OCI-LY1 (cell line): Measurements from ENCODE around the gene ABR.

ENCODE experiments used
- H2AFZ ChIP-seq: fragments of 200-600 bp; sonication (generic), shearing (Covaris generic); 2 replicates; pipeline ENCODE4 v1.6.0; 2014; ENCODE audit warnings: antibody characterized with exemption, mild to moderate bottlenecking, low read length
- H3F3A ChIP-seq: fragments of 200-600 bp; sonication (generic), shearing (Covaris generic); 2 replicates; pipeline ENCODE4 v1.6.0; 2014; ENCODE audit warnings: mild to moderate bottlenecking, antibody characterized with exemption, low read length, moderate library complexity; ENCODE audit not compliant: insufficient read depth
- H3K27ac ChIP-seq: fragments of 200-600 bp; sonication (generic); 2 replicates; pipeline ENCODE4 v1.5.1; 2014; ENCODE audit warnings: low read length, mixed run types, mild to moderate bottlenecking, low read depth; ENCODE audit not compliant: poor library complexity, severe bottlenecking
- H3K27me3 ChIP-seq: fragments of 200-600 bp; sonication (generic); 2 replicates; pipeline ENCODE4 v1.6.0; 2014; ENCODE audit warnings: antibody characterized with exemption, mild to moderate bottlenecking, low read length, moderate library complexity; ENCODE audit not compliant: insufficient read depth
- H3K36me3 ChIP-seq: fragments of 200-600 bp; sonication (generic); 2 replicates; pipeline ENCODE4 v1.6.1; 2014; ENCODE audit warnings: mild to moderate bottlenecking, antibody characterized with exemption, low read length, moderate library complexity, mixed read lengths; ENCODE audit not compliant: insufficient read depth
- H3K4me1 ChIP-seq: fragments of 200-600 bp; sonication (generic); 2 replicates; pipeline ENCODE4 v1.5.1; 2014; ENCODE audit warnings: mild to moderate bottlenecking, low read length, moderate library complexity; ENCODE audit not compliant: insufficient read depth, severe bottlenecking
- H3K4me2 ChIP-seq: fragments of 200-600 bp; sonication (generic), shearing (Covaris generic); 2 replicates; pipeline ENCODE4 v1.6.1; 2014; ENCODE audit warnings: low read length
- H3K4me3 ChIP-seq: fragments of 200-600 bp; sonication (generic); 2 replicates; pipeline ENCODE4 v1.5.1; 2014; ENCODE audit warnings: low read length, low read depth, mild to moderate bottlenecking, mixed read lengths; ENCODE audit not compliant: poor library complexity, severe bottlenecking
- H3K79me2 ChIP-seq: fragments of 200-600 bp; shearing (Covaris generic); 2 replicates; pipeline ENCODE4 v1.6.1; 2016; ENCODE audit warnings: mixed run types, low read length, mixed read lengths; ENCODE audit not compliant: insufficient read depth
- H3K9ac ChIP-seq: fragments of 200-600 bp; sonication (generic), shearing (Covaris generic); 2 replicates; pipeline ENCODE4 v1.6.1; 2014; ENCODE audit warnings: mild to moderate bottlenecking, low read length, mixed read lengths
- H3K9me2 ChIP-seq: fragments of 200-600 bp; sonication (generic), shearing (Covaris generic); 2 replicates; pipeline ENCODE4 v1.6.1; 2014; ENCODE audit warnings: low read depth, mild to moderate bottlenecking, low read length, mixed read lengths
- H3K9me3 ChIP-seq: fragments of 200-600 bp; shearing (Covaris generic); 2 replicates; pipeline ENCODE4 v1.6.1; 2014; ENCODE audit warnings: low read length, mixed read lengths
- H4K20me1 ChIP-seq: fragments of 200-600 bp; sonication (generic), shearing (Covaris generic); 2 replicates; pipeline ENCODE4 v1.6.0; 2016; ENCODE audit warnings: mild to moderate bottlenecking, low read length; ENCODE audit not compliant: insufficient read depth
- EZH2 ChIP-seq: fragments of 200-600 bp; sonication (generic), shearing (Covaris generic); IDR thresholded peaks from 2 replicates; pipeline ENCODE4 v1.8.0; 2017; ENCODE audit warnings: borderline replicate concordance, mixed run types, mild to moderate bottlenecking, antibody characterized with exemption, low read length, moderate library complexity, mixed read lengths
- TF ChIP-seq, protein P1 (sequence below): fragments of 200-600 bp; sonication (generic), shearing (Covaris generic); IDR thresholded peaks from 2 replicates; pipeline ENCODE4 v1.5.1; 2017; ENCODE audit warnings: mild to moderate bottlenecking, antibody characterized with exemption, low read length, moderate library complexity, mixed read lengths

ABR gene

DNA sequence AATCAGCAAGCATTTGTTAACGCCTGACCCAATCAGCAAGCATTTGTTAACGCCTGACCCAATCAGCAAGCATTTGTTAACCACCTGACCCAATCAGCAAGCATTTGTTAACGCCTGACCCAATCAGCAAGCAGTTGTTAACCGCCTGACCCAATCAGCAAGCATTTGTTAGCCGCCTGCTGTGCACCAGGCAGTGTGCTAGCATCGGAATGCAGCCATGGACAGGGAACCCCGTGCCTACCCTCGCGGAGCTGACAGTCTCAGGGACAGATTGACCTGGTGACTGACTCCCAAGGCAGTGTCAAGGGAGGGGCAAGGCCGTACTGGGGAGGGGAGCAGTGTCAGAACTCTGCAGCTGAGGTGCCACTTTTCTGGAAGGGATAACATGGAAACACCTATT, 66.9 kb downstream of the ABR start:
- Histone ChIP-seq H3K9me2 (no peaks in the 10 kb centered on the region), H4K20me1 (no peaks in the 10 kb centered on the region), H3K36me3 (no peaks in the 10 kb centered on the region), H3K27me3 (no peaks in the 10 kb centered on the region), H3F3A (no peaks in the 10 kb centered on the region), H3K79me2 (no peaks in the 10 kb centered on the region), H3K9me3 (no peaks in the 10 kb centered on the region), H3K4me1 (peaks cover 29% of the 10 kb centered on the region), H3K27ac (no peak overlapping the region), H3K4me3 (no peak overlapping the region), H3K9ac (no peak overlapping the region), H2AFZ (no peak overlapping the region), H3K4me2 (no peak overlapping the region)
- TF ChIP-seq EZH2 = no peak
- TF ChIP-seq, protein P1, sequence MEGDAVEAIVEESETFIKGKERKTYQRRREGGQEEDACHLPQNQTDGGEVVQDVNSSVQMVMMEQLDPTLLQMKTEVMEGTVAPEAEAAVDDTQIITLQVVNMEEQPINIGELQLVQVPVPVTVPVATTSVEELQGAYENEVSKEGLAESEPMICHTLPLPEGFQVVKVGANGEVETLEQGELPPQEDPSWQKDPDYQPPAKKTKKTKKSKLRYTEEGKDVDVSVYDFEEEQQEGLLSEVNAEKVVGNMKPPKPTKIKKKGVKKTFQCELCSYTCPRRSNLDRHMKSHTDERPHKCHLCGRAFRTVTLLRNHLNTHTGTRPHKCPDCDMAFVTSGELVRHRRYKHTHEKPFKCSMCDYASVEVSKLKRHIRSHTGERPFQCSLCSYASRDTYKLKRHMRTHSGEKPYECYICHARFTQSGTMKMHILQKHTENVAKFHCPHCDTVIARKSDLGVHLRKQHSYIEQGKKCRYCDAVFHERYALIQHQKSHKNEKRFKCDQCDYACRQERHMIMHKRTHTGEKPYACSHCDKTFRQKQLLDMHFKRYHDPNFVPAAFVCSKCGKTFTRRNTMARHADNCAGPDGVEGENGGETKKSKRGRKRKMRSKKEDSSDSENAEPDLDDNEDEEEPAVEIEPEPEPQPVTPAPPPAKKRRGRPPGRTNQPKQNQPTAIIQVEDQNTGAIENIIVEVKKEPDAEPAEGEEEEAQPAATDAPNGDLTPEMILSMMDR = no peak

DNA sequence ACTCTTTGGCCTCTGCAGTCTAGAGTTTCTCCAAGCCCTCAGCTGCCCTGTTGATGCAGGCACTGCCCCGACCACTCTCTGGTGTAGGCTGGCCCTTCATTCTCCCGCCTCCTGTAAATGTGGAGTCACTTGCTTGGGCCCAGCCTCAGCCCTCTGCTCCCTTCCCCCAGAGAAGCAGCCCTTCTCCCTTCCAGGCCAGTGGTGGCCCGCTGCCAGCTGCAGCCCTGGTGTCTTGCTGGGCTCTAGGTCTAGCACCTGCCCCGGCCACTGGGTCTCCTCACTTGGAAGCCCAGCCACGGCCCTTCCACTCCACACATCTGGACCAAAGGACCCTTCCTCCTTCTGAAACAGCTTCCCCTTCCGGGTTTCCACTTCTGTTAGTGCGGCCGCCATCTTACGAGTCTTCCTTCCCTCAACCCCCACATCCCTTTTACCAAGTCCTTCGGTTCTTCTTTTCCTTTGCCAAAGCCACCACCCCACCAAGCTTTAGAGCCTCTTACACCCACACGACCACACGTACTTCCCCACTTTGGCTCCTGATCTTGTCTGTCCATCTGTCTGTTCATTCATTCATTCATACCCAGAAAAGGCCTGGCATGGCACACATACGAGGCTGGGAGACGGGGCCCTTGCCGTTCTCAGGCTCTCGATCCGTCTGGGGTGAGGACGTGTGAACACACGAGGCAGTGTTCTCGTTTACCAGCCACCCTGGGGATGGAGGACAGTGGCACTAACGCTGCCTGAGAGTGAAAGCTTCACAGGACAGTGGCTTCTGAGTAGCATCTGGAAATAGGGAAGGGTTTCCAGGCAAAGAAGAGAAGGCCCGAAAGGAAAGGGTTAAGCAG, 68.0 kb downstream of the ABR start:
- no peak for TF ChIP-seq EZH2
- TF ChIP-seq, protein P1 = no peak
- peak overlapping the region; percentile 4 for H3K27ac ChIP-seq
- no peaks in the 10 kb centered on the region for H3K27me3 ChIP-seq
- no peak overlapping the region for H3K9ac ChIP-seq
- H3K4me1 ChIP-seq = peaks cover 29% of the 10 kb centered on the region
- H3K4me2 ChIP-seq = no peak overlapping the region; the same call in 1 of the 2 replicates
- no peaks in the 10 kb centered on the region for H4K20me1 ChIP-seq
- no peaks in the 10 kb centered on the region for H3K79me2 ChIP-seq
- no peak overlapping the region for H3K4me3 ChIP-seq
- H3K9me2 ChIP-seq = no peaks in the 10 kb centered on the region
- no peaks in the 10 kb centered on the region for H3K36me3 ChIP-seq
- H3F3A ChIP-seq = no peaks in the 10 kb centered on the region
- no peaks in the 10 kb centered on the region for H3K9me3 ChIP-seq
- no peak overlapping the region for H2AFZ ChIP-seq

DNA sequence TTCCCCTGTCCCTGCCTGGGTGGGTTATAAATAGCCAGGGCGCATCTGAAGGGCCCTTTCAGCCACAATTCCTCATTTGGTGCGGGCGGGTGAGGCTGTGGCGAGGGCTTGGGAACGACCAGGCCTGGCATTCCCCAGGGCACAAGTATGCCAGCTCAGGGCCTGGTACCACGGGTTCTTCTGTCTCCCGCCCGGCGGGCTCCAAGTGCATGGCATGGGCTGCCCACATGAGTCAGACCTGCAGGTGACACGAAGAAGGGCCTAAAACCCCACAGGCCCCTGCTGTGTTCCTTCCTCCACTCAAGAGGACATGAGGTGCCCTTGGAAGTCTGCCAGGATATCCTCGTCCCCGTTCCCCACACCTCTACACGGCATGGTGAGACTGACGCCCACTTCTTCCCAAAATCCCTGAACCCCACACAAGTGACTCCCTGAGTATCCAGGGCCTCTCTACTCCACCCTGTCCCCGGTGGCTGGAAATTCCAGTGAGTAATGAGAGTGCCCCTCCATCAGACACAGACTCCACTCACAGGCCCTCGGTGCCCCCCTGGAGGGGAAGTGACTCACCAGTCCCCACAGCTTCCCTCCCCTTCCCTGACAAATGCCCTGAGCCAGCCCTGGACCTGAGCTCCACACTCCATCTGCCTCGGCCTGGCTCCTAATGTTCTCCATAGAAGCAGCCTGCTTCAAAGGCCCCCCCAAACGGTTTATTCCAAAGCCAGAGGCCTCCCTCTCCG, 68.8 kb downstream of the ABR start:
- Histone ChIP-seq H3K9me3 (no peaks in the 10 kb centered on the region), H3K4me3 (peak overlapping the region; percentile 64), H2AFZ (no peak overlapping the region), H3F3A (no peaks in the 10 kb centered on the region), H3K4me1 (peaks cover 29% of the 10 kb centered on the region), H3K36me3 (no peaks in the 10 kb centered on the region), H3K79me2 (no peaks in the 10 kb centered on the region), H4K20me1 (no peaks in the 10 kb centered on the region), H3K9ac (no peak overlapping the region; the same call in 1 of the 2 replicates), H3K9me2 (no peaks in the 10 kb centered on the region), H3K27me3 (no peaks in the 10 kb centered on the region), H3K4me2 (peak overlapping the region; percentile 81; the same call in 1 of the 2 replicates), H3K27ac (peak overlapping the region; percentile 4)
- no peak for TF ChIP-seq EZH2
- TF ChIP-seq, protein P1 = no peak
